ENCODE results near the gene KLHL36. TPM values are rescaled to one million over a fixed set of nuclear protein-coding genes. Genes with fewer than 3 reads are reported as not detected.

Gene KLHL36
- total RNA-seq, 4 donors from 2014 or later, result 70.5 to 114 (median 80.5) TPM

GRCh38 chr16:84614968-84615813 is 33.1 kb upstream of the KLHL36 start:
- H3K9me3 ChIP-seq, result no peaks in the 10 kb centered on the region
- peaks cover 0 to 68% (median 30%) of the 10 kb centered on the region in 3 donors for H3K4me1 ChIP-seq
- peaks cover 5% of the 10 kb centered on the region for H3K27me3 ChIP-seq
- WGBS, 2 donors (ENCODE audit: low coverage in 1 of 2), result 83 to 85% methylated on average over 5 to 8 of the region's 20 CpGs
- no peak for ATAC-seq
- H3K36me3 ChIP-seq, result no peaks in the 10 kb centered on the region
- H3K27ac ChIP-seq, result no peak overlapping the region
- no peak overlapping the region for H3K4me3 ChIP-seq
- no peak for TF ChIP-seq POLR2AphosphoS5 (IDR thresholded peaks at IDR 0.05)
- no peak for TF ChIP-seq CTCF (IDR thresholded peaks at IDR 0.05)
- TF ChIP-seq EP300 (IDR thresholded peaks at IDR 0.05), result no peak
- no peak for TF ChIP-seq POLR2A (IDR thresholded peaks at IDR 0.05)

GRCh38 chr16:84616515-84616914 is 31.8 kb upstream of the KLHL36 start:
- TF ChIP-seq POLR2A (IDR thresholded peaks at IDR 0.05), result no peak
- no peak for TF ChIP-seq POLR2AphosphoS5 (IDR thresholded peaks at IDR 0.05)
- no peak for TF ChIP-seq EP300 (IDR thresholded peaks at IDR 0.05)
- no peak for TF ChIP-seq CTCF (IDR thresholded peaks at IDR 0.05)
- peaks cover 5% of the 10 kb centered on the region for H3K27me3 ChIP-seq
- ATAC-seq, result no peak
- 25 to 57% methylated on average over 6 to 13 of the region's 13 CpGs for WGBS, 2 donors (ENCODE audit: low coverage in 1 of 2)
- H3K4me1 ChIP-seq, result peaks cover 0 to 60% (median 25%) of the 10 kb centered on the region in 3 donors
- no peaks in the 10 kb centered on the region for H3K36me3 ChIP-seq
- H3K9me3 ChIP-seq, result no peaks in the 10 kb centered on the region
- H3K27ac ChIP-seq, result no peak overlapping the region
- H3K4me3 ChIP-seq, result peak overlapping the region in 1 of 2 donors; percentile 74

- ATAC-seq, result peak; percentile 4
- WGBS, 2 donors (ENCODE audit: low coverage in 1 of 2), result 5 to 27% methylated on average over 6 to 24 of the region's 54 CpGs
- Histone ChIP-seq H3K27me3 (peaks cover 5% of the 10 kb centered on the region), H3K36me3 (no peaks in the 10 kb centered on the region), H3K27ac (peak overlapping the region in 3 of 4 donors; percentile 80 to 82 (median 80)), H3K9me3 (no peaks in the 10 kb centered on the region), H3K4me1 (peaks cover 0 to 53% (median 25%) of the 10 kb centered on the region in 3 donors), H3K4me3 (peak overlapping the region; percentile 45 to 74)
- TF ChIP-seq CTCF (IDR thresholded peaks at IDR 0.05), result no peak
- TF ChIP-seq EP300 (IDR thresholded peaks at IDR 0.05), result no peak
- TF ChIP-seq POLR2AphosphoS5 (IDR thresholded peaks at IDR 0.05), result no peak
- TF ChIP-seq POLR2A (IDR thresholded peaks at IDR 0.05), result no peak
These were observed 31.1 kb upstream of the KLHL36 start for GRCh38 chr16:84617041-84617790.

- ATAC-seq, result peak; percentile 94
- Histone ChIP-seq H3K27me3 (peaks cover 5% of the 10 kb centered on the region), H3K9me3 (no peaks in the 10 kb centered on the region), H3K36me3 (no peaks in the 10 kb centered on the region), H3K27ac (peak within 1 kb of the TSS in 3 of 4 donors; percentile 80 to 82 (median 80)), H3K4me1 (peaks cover 0 to 51% (median 25%) of the 10 kb centered on the region in 3 donors), H3K4me3 (peak within 1 kb of the TSS; percentile 45 to 74)
- WGBS, 2 donors (ENCODE audit: low coverage in 1 of 2), result 0 to 1% methylated on average over 7 to 14 of the region's 76 CpGs
- TF ChIP-seq EP300 (IDR thresholded peaks at IDR 0.05) (no peak), CTCF (IDR thresholded peaks at IDR 0.05) (peak in 1 of 4 experiments; percentile 23), POLR2AphosphoS5 (IDR thresholded peaks at IDR 0.05) (peak; percentile 56), POLR2A (IDR thresholded peaks at IDR 0.05) (peak; percentile 48 to 87)
These were observed 30.3 kb upstream of the KLHL36 start, which contains the start of gene COTL1 for GRCh38 chr16:84617791-84618580. Gene COTL1, minus strand, starts transcription at chr16:84618078. Its CDS starts 164 bp downstream, at chr16:84617914.

Measured in gastroesophageal sphincter (tissue), 4 donors.